GM12801 (cell line): ENCODE results near the gene ACSL4.

ENCODE experiments used
- CTCF ChIP-seq: IDR thresholded peaks from one replicate; pipeline ENCODE4 v1.5.1; 2011; ENCODE audit warnings: control low read depth; ENCODE audit not compliant: insufficient read length; ENCODE audit errors: extremely low read depth

The ACSL4 gene

DNA sequence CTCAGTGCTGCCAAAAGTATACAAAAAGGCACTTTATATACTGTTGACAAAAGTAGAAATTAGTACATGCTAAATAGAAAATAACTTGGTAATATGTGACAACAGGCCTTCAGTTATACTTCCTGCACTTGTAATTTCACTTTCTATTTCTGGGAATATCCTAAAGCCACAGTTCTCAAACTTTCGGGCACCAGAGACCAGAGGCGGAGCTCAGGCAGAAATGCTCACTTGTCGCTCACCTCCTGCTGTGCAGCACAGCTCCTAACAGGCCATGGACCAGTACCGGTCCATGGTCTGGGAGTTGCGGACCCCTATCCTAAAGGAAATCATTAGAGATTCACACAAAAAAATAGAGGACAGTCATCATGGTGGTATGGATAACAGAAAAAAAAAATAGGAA, 25.7 kb downstream of the ACSL4 start:
- TF ChIP-seq CTCF, result no peak

DNA sequence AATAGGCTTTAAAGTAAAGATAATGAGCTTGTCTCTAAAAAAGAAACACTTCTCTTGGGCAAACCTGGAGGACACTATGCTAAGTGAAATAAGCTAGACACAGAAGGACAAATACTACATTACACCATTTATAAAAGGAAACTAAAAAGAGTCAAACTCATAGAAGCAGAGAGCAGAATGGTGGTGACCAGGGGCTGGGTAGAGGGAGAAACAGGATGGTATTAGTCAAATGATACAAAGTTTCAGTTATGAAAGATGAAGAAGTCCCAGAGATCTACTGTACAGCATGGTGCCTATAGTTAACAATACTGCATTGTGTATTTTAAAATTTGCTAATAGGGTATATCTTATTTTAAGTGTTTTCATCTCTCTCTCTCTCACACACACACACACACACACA, 28.5 kb downstream of the ACSL4 start:
- no peak for TF ChIP-seq CTCF

GRCh38 chrX:109697855-109698254, 35.2 kb downstream of the ACSL4 start:
- TF ChIP-seq CTCF, result no peak

DNA sequence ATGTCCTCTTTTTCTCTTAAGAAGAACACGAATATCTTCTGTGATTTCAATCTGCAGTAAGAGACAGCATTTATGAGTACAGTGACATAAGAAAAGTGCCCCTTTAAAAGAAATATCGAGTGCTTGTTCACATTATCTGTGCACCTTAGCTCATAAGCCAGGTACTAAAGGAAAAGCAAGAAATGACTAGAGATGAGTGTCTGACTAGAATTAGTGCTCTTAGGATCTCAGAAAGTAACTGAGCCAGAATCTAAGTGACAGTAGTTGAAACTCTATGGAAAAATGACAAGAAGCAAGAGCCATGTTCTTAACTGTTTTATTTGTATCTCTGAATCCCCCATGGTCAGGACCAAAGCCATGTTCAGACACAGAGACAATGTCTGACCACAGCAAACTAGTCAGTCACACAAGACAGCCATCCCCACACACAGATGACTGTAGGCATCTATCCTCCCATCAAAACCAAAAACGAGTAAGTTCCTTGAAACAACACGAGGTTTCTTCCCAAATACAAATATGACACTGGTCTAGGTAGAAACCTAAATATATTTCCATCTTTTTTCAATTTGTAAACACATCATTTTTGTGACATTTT, 36.8 kb downstream of the ACSL4 start:
- no peak for TF ChIP-seq CTCF

- TF ChIP-seq CTCF, result no peak
Measured at GRCh38 chrX:109695637-109696036, 37.4 kb downstream of the ACSL4 start.

- no peak for TF ChIP-seq CTCF
Measured at GRCh38 chrX:109691752-109692151, 41.3 kb downstream of the ACSL4 start.

GRCh38 chrX:109691277-109691676, 41.8 kb downstream of the ACSL4 start:
- no peak for TF ChIP-seq CTCF
